ENCODE results near the gene VAMP8. TPM values are rescaled to one million over a fixed set of nuclear protein-coding genes. Genes with fewer than 3 reads are reported as not detected.
"Not testable (repeated sequence)": the region's sequence is repeated elsewhere in the genome, so short reads cannot be mapped to it uniquely, and the experiment has no call there.

The VAMP8 gene
- total RNA-seq, 1 donor from 2014 or later, result 6.8 TPM

GRCh38 chr2:85547859-85548607, 29.4 kb upstream of the VAMP8 start:
- no peak for DNase-seq

GRCh38 chr2:85548608-85548900, 28.8 kb upstream of the VAMP8 start:
- DNase-seq, result no peak

GRCh38 chr2:85549095-85549494, 28.3 kb upstream of the VAMP8 start:
- DNase-seq, result no peak

GRCh38 chr2:85549826-85550225, 27.6 kb upstream of the VAMP8 start:
- DNase-seq, result peak; percentile 48

GRCh38 chr2:85550486-85550885, 26.9 kb upstream of the VAMP8 start:
- DNase-seq, result no peak

- DNase-seq, result peak; percentile 90
These were observed 25.4 kb upstream of the VAMP8 start for GRCh38 chr2:85551698-85552678.

- no peak for DNase-seq
These were observed 24.2 kb upstream of the VAMP8 start for GRCh38 chr2:85553184-85553583.

- DNase-seq, result no peak
These were observed 22.3 kb upstream of the VAMP8 start for GRCh38 chr2:85554980-85555612.

GRCh38 chr2:85557130-85557529, 20.3 kb upstream of the VAMP8 start:
- DNase-seq, result no peak

- DNase-seq, result no peak
These were observed 19.2 kb upstream of the VAMP8 start for GRCh38 chr2:85558160-85558559.

- not testable (repeated sequence) for DNase-seq
These were observed 17.0 kb upstream of the VAMP8 start for GRCh38 chr2:85560403-85560726.

- DNase-seq, result no peak
These were observed 16.5 kb upstream of the VAMP8 start for GRCh38 chr2:85560812-85561279.

- peak; percentile 97 for DNase-seq
These were observed 15.8 kb upstream of the VAMP8 start, which contains the start of gene GGCX for GRCh38 chr2:85561280-85562212. TSS of gene GGCX (minus strand) at chr2:85561493. CDS start at chr2:85561428, 65 bp downstream.

- DNase-seq, result no peak
These were observed 13.2 kb upstream of the VAMP8 start for GRCh38 chr2:85564144-85564563.

GRCh38 chr2:85566265-85566664, 11.1 kb upstream of the VAMP8 start:
- no peak for DNase-seq

- no peak for DNase-seq
These were observed 1.6 kb upstream of the VAMP8 start for GRCh38 chr2:85575739-85576138.

- DNase-seq, result no peak
These were observed 362 bp upstream of the VAMP8 start for GRCh38 chr2:85577063-85577385.

GRCh38 chr2:85578243-85579180, 1.1 kb downstream of the VAMP8 start:
- DNase-seq, result no peak

- no peak for DNase-seq
These were observed 2.0 kb downstream of the VAMP8 start for GRCh38 chr2:85579266-85579935.

- no peak for DNase-seq
These were observed 2.8 kb downstream of the VAMP8 start for GRCh38 chr2:85580206-85580605.

- no peak for DNase-seq
These were observed 5.1 kb downstream of the VAMP8 start for GRCh38 chr2:85582492-85582891.
